Measurements from ENCODE around the gene TMEM178B.

- TF ChIP-seq CTCF (IDR thresholded peaks at IDR 0.05; ENCODE audit: poor library complexity, severe bottlenecking) (no peak), EZH2 (IDR thresholded peaks at IDR 0.05; ENCODE audit: borderline replicate concordance, insufficient read depth, low read length, poor library complexity, severe bottlenecking) (no peak), SMC3 (conservative IDR thresholded peaks at IDR 0.05; ENCODE audit: poor library complexity) (no peak), TAF1 (IDR thresholded peaks at IDR 0.05; ENCODE audit: low read depth) (no peak), MXI1 (conservative IDR thresholded peaks at IDR 0.05; ENCODE audit: poor library complexity, severe bottlenecking) (no peak), REST (IDR thresholded peaks at IDR 0.05; ENCODE audit: borderline replicate concordance) (no peak), RAD21 (conservative IDR thresholded peaks at IDR 0.05) (no peak), POLR2AphosphoS5 (IDR thresholded peaks at IDR 0.05) (no peak)
Observed at GRCh38 chr7:141354251-141354650, 280.4 kb downstream of the TMEM178B start.

All from neural cell (in vitro differentiated cells).